Pancreas (tissue), 10 donors: ENCODE measurements around the gene AACS. TPM values are rescaled to one million over a fixed set of nuclear protein-coding genes. Genes with fewer than 3 reads are reported as not detected.

Source experiments
- ATAC-seq, 4 donors: fragments of 200-7000 bp; cut with Tn5 transposase; one replicate each; pipeline versions ENCODE4 v1.8.0 to v1.9.1; 2020; ENCODE audit warnings: mild to moderate bottlenecking in 4 of 4, moderate library complexity in 4 of 4
- DNase-seq, 6 donors: peaks; one replicate each; pipeline ENCODE4 v3.0.0-alpha.2; 2020
- FAIRE-seq: peaks from 2 replicates; lab custom pipeline; 2012; peaks lifted over from hg19 to GRCh38; lab: Jason Lieb, UNC
- H3K27ac ChIP-seq, 4 donors: fragments of 200-600 bp; sonication (generic); 1 replicate in 3 of 4; 2 replicates in 1 of 4; pipeline versions ENCODE4 v1.5.0 to v1.8.0; 2020
- H3K27me3 ChIP-seq, 4 donors: fragments of 200-600 bp; one replicate each; pipeline ENCODE4 v1.8.0; 2021
- H3K36me3 ChIP-seq, 3 donors: fragments of 200-600 bp; sonication (generic) in 1 of 3; one replicate each; pipeline versions ENCODE4 v1.5.0 to v1.8.0; 2020 to 2021
- H3K4me1 ChIP-seq, 3 donors: fragments of 200-600 bp; one replicate each; pipeline ENCODE4 v1.8.0; 2021
- H3K4me3 ChIP-seq, 4 donors: fragments of 200-600 bp; sonication (generic) in 2 of 4; one replicate each; pipeline versions ENCODE4 v1.5.0 to v1.8.0; 2020 to 2021
- H3K9me3 ChIP-seq, 4 donors: fragments of 200-600 bp; one replicate each; pipeline ENCODE4 v1.8.0; 2021
- WGBS, 2 donors: extraction: QIAGEN DNeasy Blood & Tissue Kit; methylation state at CpG; one replicate each; pipeline ENCODE4 v1.1.7; 2013; 5-methylcytosine and 5-hydroxymethylcytosine counted together
- intact Hi-C, 3 donors: fragments of 100-400 bp; cut with DNase I; formaldehyde crosslinking; loops; one replicate each; pipeline versions ENCODE4 v1.11.1 to v1.14.2; 2022
- polyA plus RNA-seq, 2 donors: library from polyadenylated mRNA; stranded (reverse); fragments of 200-250 nt; gene quantifications; one replicate each; pipeline ENCODE4 v1.2.3, GENCODE V29; 2013
- total RNA-seq, 6 donors: library from RNA; stranded (reverse); fragmentation: NEBNext Ultra II Directional in 4 of 6; extraction: Animal tissue kit (Norgen Biotek cat#: 25700) in 4 of 6; gene quantifications; one replicate each; pipeline versions ENCODE4 v1.2.1 to v1.2.4, GENCODE V29; 2021 to 2023
- TF ChIP-seq, protein P1 (sequence below), 4 donors: fragments of 200-600 bp; sonication (generic) in 3 of 4; IDR thresholded peaks; one replicate each; pipeline versions ENCODE4 v1.5.0 to v1.8.0; 2021; ENCODE audit warnings: antibody characterized with exemption in 4 of 4
- donor health status: healthy with polysubstance abuse.
- donor health status: DM: no; HTN: no; CAD: no; lungs with moderate emphysema.
- donor health status: DM: no; HTN: no; CAD: no.
- donor health status: control.
- donor health status: control.
- donor health status: Bipolar disorder and iron deficiency.
- donor health status: DM: yes; HTN: yes; CAD: no.
- donor health status: DM: no; HTN: no; CAD: no.
- donor health status: DM: no; HTN: no; CAD: no.
- donor health status: DM: yes; HTN: yes; CAD: no.

Gene AACS
- total and polyA plus RNA-seq, 8 donors: 11.0 to 21.4 (median 15.5) TPM

GRCh38 chr12:125098676-125099408, 33.6 kb downstream of the AACS start:
- Histone ChIP-seq H3K36me3 (no peaks in the 10 kb centered on the region), H3K27ac (no peak overlapping the region), H3K9me3 (no peaks in the 10 kb centered on the region), H3K27me3 (no peaks in the 10 kb centered on the region), H3K4me1 (peaks cover 0 to 16% (median 7%) of the 10 kb centered on the region in 3 donors), H3K4me3 (no peak overlapping the region)
- DNase-seq (peak in 1 of 6 donors; percentile 9), FAIRE-seq (no peak), ATAC-seq (no peak)
- WGBS, 2 donors: 57 to 59% methylated on average over 15 of the region's 15 CpGs
- TF ChIP-seq, protein P1, sequence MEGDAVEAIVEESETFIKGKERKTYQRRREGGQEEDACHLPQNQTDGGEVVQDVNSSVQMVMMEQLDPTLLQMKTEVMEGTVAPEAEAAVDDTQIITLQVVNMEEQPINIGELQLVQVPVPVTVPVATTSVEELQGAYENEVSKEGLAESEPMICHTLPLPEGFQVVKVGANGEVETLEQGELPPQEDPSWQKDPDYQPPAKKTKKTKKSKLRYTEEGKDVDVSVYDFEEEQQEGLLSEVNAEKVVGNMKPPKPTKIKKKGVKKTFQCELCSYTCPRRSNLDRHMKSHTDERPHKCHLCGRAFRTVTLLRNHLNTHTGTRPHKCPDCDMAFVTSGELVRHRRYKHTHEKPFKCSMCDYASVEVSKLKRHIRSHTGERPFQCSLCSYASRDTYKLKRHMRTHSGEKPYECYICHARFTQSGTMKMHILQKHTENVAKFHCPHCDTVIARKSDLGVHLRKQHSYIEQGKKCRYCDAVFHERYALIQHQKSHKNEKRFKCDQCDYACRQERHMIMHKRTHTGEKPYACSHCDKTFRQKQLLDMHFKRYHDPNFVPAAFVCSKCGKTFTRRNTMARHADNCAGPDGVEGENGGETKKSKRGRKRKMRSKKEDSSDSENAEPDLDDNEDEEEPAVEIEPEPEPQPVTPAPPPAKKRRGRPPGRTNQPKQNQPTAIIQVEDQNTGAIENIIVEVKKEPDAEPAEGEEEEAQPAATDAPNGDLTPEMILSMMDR (IDR thresholded peaks at IDR 0.05): no peak
- intact Hi-C loops: no loop called here

GRCh38 chr12:125099409-125099782, 34.2 kb downstream of the AACS start:
- peak in 2 of 6 donors; percentile 1 to 20 for DNase-seq
- no peak for FAIRE-seq
- intact Hi-C loops: no loop called here
- 67 to 74% methylated on average over 7 of the region's 7 CpGs for WGBS, 2 donors
- no peaks in the 10 kb centered on the region for H3K27me3 ChIP-seq
- TF ChIP-seq, protein P1 (IDR thresholded peaks at IDR 0.05): no peak
- no peak overlapping the region for H3K27ac ChIP-seq
- no peaks in the 10 kb centered on the region for H3K36me3 ChIP-seq
- peak; percentile 54 to 80 (median 64) for ATAC-seq
- H3K9me3 ChIP-seq: no peaks in the 10 kb centered on the region
- H3K4me1 ChIP-seq: peaks cover 0 to 16% (median 7%) of the 10 kb centered on the region in 3 donors
- H3K4me3 ChIP-seq: no peak overlapping the region

DNA sequence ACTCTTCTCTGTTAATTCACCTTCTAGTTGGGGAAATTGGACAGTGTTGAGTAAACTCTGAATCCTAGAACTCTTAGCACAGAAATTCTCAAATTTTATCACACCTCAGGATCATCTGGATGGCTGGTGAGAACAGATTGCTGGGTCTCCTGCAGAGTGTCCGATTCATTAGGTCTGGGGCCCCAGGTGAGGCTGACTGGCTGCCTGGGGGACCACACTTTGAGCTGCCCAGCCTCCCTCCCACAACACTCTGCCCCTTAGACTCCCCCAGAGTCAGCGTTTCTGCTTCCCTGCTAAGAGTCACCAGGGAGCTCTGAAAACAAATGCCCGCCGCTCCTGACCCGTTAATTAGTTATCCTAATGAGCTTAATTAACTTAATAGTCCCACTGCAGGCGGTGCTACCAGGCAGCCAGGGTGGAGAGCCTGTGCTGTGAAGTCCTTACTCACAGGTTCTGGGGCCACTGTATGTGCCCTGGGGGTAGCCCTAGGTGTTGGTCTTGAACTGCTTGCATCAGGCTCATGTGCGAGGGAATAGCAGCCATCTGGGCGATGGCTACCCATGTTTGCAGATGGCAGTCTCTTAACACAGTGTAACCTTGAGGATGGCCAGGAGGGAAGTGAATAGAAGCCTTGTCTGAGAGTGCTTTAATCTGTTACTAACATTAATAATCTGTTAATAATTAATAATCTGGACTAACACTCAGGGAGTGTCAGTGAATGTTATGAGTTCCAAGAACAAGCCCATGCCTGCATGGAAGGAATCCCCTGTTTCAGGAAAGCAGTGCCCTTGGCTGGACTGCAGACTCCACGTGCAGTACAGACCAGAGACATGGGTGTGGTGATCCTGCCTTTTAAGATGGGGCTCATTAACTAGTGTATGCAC, 35.6 kb downstream of the AACS start:
- Histone ChIP-seq H3K9me3 (no peaks in the 10 kb centered on the region), H3K36me3 (no peaks in the 10 kb centered on the region), H3K4me1 (peaks cover 0 to 16% (median 7%) of the 10 kb centered on the region in 3 donors), H3K27me3 (no peaks in the 10 kb centered on the region), H3K4me3 (no peak overlapping the region), H3K27ac (peak overlapping the region in 3 of 4 donors; percentile 19 to 46 (median 22))
- TF ChIP-seq, protein P1 (IDR thresholded peaks at IDR 0.05): no peak
- intact Hi-C loops: no loop called here
- WGBS, 2 donors: 55 to 56% methylated on average over 9 of the region's 9 CpGs
- FAIRE-seq (no peak), DNase-seq (peak in 1 of 6 donors; percentile 31), ATAC-seq (peak; percentile 53 to 79 (median 70))

DNA sequence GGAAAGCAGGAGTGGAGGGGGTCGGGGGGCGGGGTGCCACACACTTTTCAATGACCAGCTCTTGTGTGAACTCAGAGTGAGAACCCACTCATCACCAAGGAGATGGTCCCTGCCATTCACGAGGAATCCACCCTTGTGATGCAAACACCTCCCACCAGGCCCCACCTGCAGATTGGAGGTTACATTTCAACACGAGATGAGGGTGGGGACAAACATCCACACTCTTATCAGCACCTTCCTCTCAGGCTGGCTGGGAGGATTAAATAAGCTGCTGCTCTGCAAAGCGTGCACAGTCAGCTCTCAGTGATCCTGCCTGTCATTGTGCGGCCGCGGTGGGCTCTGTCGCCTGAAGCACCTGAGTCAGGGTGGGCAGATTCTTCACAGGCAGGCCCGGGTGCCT, 39.7 kb downstream of the AACS start:
- no peak overlapping the region for H3K27ac ChIP-seq
- no peaks in the 10 kb centered on the region for H3K9me3 ChIP-seq
- peak in 1 of 6 donors; percentile 26 for DNase-seq
- H3K27me3 ChIP-seq: no peaks in the 10 kb centered on the region
- intact Hi-C loops: no loop called here
- TF ChIP-seq, protein P1 (IDR thresholded peaks at IDR 0.05): no peak
- peaks cover 0 to 8% (median 0%) of the 10 kb centered on the region in 3 donors for H3K4me1 ChIP-seq
- WGBS, 2 donors: 77 to 81% methylated on average over 10 of the region's 10 CpGs
- no peak for FAIRE-seq
- H3K36me3 ChIP-seq: peaks cover 0 to 4% (median 0%) of the 10 kb centered on the region in 3 donors
- no peak for ATAC-seq
- no peak overlapping the region for H3K4me3 ChIP-seq
